ENCODE measurements around the gene SLC25A27. TPM values are rescaled to one million over a fixed set of nuclear protein-coding genes. Genes with fewer than 3 reads are reported as not detected.

The SLC25A27 gene
- total RNA-seq, 4 donors from 2014 or later: 13.3 to 26.2 (median 21.3) TPM

DNA sequence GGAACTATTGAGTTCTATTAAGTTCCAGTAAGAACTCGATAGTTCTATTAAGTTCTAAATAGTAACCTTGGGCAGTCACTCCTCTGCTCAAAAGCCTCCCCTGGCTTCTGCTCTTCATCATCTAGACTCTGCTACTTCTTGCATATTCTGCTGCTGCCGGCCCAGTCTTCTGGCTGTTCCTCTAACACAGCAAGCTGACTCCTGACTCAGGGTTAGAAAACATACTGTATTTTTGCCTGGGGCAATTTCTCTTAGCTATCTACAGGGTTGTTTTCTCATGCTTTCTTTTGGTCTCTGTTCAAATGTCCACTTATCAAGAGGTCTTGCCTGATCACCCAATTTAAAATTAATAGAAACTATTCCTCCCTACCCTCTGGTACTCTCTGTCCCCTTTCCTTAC, 14.6 kb downstream of the SLC25A27 start:
- 98% methylated on average over 2 of the region's 2 CpGs for WGBS
- Histone ChIP-seq H3K36me3 (peaks cover 0 to 86% (median 47%) of the 10 kb centered on the region in 4 donors), H3K27me3 (no peaks in the 10 kb centered on the region), H3K9me3 (no peaks in the 10 kb centered on the region), H3K27ac (replicated peaks in 1 of 4) (no peak overlapping the region), H3K4me3 (no peak overlapping the region), H3K4me1 (no peaks in the 10 kb centered on the region)
- no peak for TF ChIP-seq POLR2A (IDR thresholded peaks at IDR 0.05; ENCODE audit: low read depth)
- no peak for TF ChIP-seq CTCF (IDR thresholded peaks at IDR 0.05)
- no peak for TF ChIP-seq POLR2AphosphoS5 (IDR thresholded peaks at IDR 0.05)
- TF ChIP-seq EP300 (IDR thresholded peaks at IDR 0.05): no peak
- intact Hi-C loops (cut with DNase I): no loop called here
- DNase-seq (ENCODE audit: extremely low spot score): no peak

DNA sequence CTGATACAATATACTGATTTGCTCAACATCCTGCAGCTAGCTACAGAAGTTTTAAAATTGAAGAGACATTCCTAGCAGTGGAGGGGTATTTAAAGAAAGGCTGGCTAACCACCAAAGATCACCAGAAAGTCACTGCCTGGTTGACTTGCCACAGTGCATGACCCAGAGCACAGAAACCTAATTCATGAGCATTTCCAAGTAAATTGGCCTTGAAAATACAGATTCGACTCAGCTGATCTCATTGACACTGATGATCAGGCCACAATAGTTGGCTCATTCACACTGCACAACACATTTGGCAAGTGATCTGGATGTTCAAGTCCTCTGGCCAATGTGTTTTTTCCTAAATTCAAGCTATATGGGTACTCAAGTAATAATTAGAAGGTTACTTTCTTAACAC, 21.6 kb downstream of the SLC25A27 start:
- no peak overlapping the region for H3K27ac ChIP-seq (replicated peaks in 1 of 4)
- H3K27me3 ChIP-seq: no peaks in the 10 kb centered on the region
- peaks cover 6 to 78% (median 41%) of the 10 kb centered on the region in 4 donors for H3K36me3 ChIP-seq
- H3K4me3 ChIP-seq: no peak overlapping the region
- 86% methylated on average over 1 of the region's 1 CpG for WGBS
- TF ChIP-seq POLR2A (IDR thresholded peaks at IDR 0.05; ENCODE audit: low read depth) (no peak), POLR2AphosphoS5 (IDR thresholded peaks at IDR 0.05) (no peak), EP300 (IDR thresholded peaks at IDR 0.05) (no peak), CTCF (IDR thresholded peaks at IDR 0.05) (no peak)
- DNase-seq (ENCODE audit: extremely low spot score): no peak
- H3K4me1 ChIP-seq: no peaks in the 10 kb centered on the region
- H3K9me3 ChIP-seq: no peaks in the 10 kb centered on the region
- intact Hi-C loops (cut with DNase I): no loop called here

GRCh38 chr6:46676604-46677313, 24.0 kb downstream of the SLC25A27 start:
- Histone ChIP-seq H3K36me3 (peaks cover 6 to 60% (median 31%) of the 10 kb centered on the region in 4 donors), H3K27ac (replicated peaks in 1 of 4) (no peak overlapping the region), H3K4me3 (no peak overlapping the region), H3K4me1 (no peaks in the 10 kb centered on the region), H3K27me3 (no peaks in the 10 kb centered on the region), H3K9me3 (no peaks in the 10 kb centered on the region)
- intact Hi-C loops (cut with DNase I): no loop called here
- TF ChIP-seq POLR2A (IDR thresholded peaks at IDR 0.05; ENCODE audit: low read depth) (no peak), POLR2AphosphoS5 (IDR thresholded peaks at IDR 0.05) (no peak), CTCF (IDR thresholded peaks at IDR 0.05) (no peak), EP300 (IDR thresholded peaks at IDR 0.05) (no peak)
- 86% methylated on average over 6 of the region's 6 CpGs for WGBS
- DNase-seq (ENCODE audit: extremely low spot score): no peak

- no peaks in the 10 kb centered on the region for H3K4me1 ChIP-seq
- intact Hi-C loops (cut with DNase I): no loop called here
- H3K36me3 ChIP-seq: peaks cover 6 to 55% (median 28%) of the 10 kb centered on the region in 4 donors
- H3K27ac ChIP-seq (replicated peaks in 1 of 4): no peak overlapping the region
- no peaks in the 10 kb centered on the region for H3K9me3 ChIP-seq
- no peak for DNase-seq (ENCODE audit: extremely low spot score)
- no peak for TF ChIP-seq POLR2AphosphoS5 (IDR thresholded peaks at IDR 0.05)
- TF ChIP-seq POLR2A (IDR thresholded peaks at IDR 0.05; ENCODE audit: low read depth): no peak
- no peak for TF ChIP-seq CTCF (IDR thresholded peaks at IDR 0.05)
- TF ChIP-seq EP300 (IDR thresholded peaks at IDR 0.05): no peak
- no peak overlapping the region for H3K4me3 ChIP-seq
- WGBS: 91% methylated on average over 4 of the region's 4 CpGs
- H3K27me3 ChIP-seq: no peaks in the 10 kb centered on the region
Observed at GRCh38 chr6:46677314-46677654, 24.5 kb downstream of the SLC25A27 start.

GRCh38 chr6:46684771-46685170, 32.0 kb downstream of the SLC25A27 start:
- TF ChIP-seq POLR2A (IDR thresholded peaks at IDR 0.05; ENCODE audit: low read depth): no peak
- TF ChIP-seq POLR2AphosphoS5 (IDR thresholded peaks at IDR 0.05): no peak
- no peak for TF ChIP-seq EP300 (IDR thresholded peaks at IDR 0.05)
- TF ChIP-seq CTCF (IDR thresholded peaks at IDR 0.05): no peak
- intact Hi-C loops (cut with DNase I): no loop called here
- H3K4me1 ChIP-seq: no peaks in the 10 kb centered on the region

More at GRCh38 chr6:46684771-46685170, 32.0 kb downstream of the SLC25A27 start:
- Histone ChIP-seq H3K27me3 (no peaks in the 10 kb centered on the region), H3K9me3 (no peaks in the 10 kb centered on the region), H3K4me3 (no peak overlapping the region), H3K27ac (replicated peaks in 1 of 4) (no peak overlapping the region), H3K36me3 (no peaks in the 10 kb centered on the region)
- no peak for DNase-seq (ENCODE audit: extremely low spot score)
- WGBS: 82% methylated on average over 4 of the region's 4 CpGs
